Activated naive CD8-positive, alpha-beta T cell treated with anti-CD3 and anti-CD28 coated beads, Interleukin-2, amount 50 U/mL, for 24 hours (primary cell): ENCODE data around the gene ZNF738.
"Not testable (repeated sequence)": the region's sequence is repeated elsewhere in the genome, so short reads cannot be mapped to it uniquely, and the experiment has no call there.

Experiments
- ATAC-seq: fragments of 150-1000 bp; cut with Tn5 transposase; one replicate; pipeline ENCODE4 v1.10.0; 2021
- DNase-seq: peaks from one replicate; pipeline ENCODE4 v3.0.0; 2021
- H3K27ac Mint-ChIP-seq: one replicate; pipeline ENCODE4 v1.8.0; 2021; ENCODE audit warnings: mild to moderate bottlenecking, mixed read lengths
- H3K27me3 Mint-ChIP-seq: one replicate; pipeline ENCODE4 v1.8.0; 2021; ENCODE audit warnings: mixed read lengths
- H3K36me3 Mint-ChIP-seq: one replicate; pipeline ENCODE4 v1.8.0; 2021; ENCODE audit warnings: low read depth, mixed read lengths
- H3K4me1 Mint-ChIP-seq: one replicate; pipeline ENCODE4 v1.8.0; 2021; ENCODE audit warnings: mixed read lengths
- H3K4me3 Mint-ChIP-seq: one replicate; pipeline ENCODE4 v1.8.0; 2021; ENCODE audit warnings: mild to moderate bottlenecking, moderate library complexity, mixed read lengths
- H3K9me3 Mint-ChIP-seq: one replicate; pipeline ENCODE4 v1.8.0; 2021; ENCODE audit warnings: mixed read lengths

The ZNF738 gene

DNA sequence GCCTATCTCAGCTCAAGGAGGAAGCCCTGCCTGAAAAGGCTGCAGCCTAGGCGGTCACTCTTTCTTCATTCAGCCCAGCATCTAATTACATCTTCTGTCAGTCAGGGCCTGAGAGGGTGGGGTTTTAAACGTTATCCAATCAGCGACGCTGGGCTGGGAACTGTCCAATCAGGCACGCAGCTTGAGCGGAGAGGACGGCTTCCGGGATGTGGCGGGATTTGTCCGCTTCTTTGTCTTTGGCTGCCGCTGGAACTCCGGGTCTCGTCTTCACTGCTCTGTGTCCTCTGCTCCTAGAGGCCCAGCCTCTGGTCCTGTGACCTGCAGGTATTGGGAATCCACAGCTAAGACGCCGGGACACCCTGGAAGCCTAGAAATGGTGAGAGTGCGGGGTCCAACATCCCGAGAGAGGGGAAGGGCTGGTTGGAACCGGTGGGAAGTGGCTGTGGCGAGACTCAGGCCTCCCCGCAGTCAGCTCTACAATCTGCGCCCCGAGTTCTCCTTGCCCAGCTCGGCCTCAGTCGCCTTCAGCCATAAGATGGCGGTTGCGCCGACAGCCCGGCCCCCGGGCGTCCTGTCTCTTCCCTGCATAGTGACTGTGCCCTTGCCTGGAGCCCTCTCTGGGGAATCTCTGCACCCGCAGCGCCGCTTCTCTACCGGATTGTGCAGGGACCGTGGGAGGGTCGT lies at the start of gene ZNF738:
ZNF738 (plus strand) TSS at position 233 of the 684 bp plus-strand sequence; CDS start at position 374, 141 bp downstream.
- peak within 1 kb of the TSS; percentile 99 for H3K4me3 Mint-ChIP-seq
- H3K9me3 Mint-ChIP-seq = peaks cover 8% of the 10 kb centered on the region
- no peaks in the 10 kb centered on the region for H3K27me3 Mint-ChIP-seq
- peaks cover 30% of the 10 kb centered on the region for H3K36me3 Mint-ChIP-seq
- DNase-seq = peak; percentile 82
- H3K27ac Mint-ChIP-seq = peak within 1 kb of the TSS; percentile 92
- ATAC-seq = peak; percentile 98
- H3K4me1 Mint-ChIP-seq = peaks cover 20% of the 10 kb centered on the region

DNA sequence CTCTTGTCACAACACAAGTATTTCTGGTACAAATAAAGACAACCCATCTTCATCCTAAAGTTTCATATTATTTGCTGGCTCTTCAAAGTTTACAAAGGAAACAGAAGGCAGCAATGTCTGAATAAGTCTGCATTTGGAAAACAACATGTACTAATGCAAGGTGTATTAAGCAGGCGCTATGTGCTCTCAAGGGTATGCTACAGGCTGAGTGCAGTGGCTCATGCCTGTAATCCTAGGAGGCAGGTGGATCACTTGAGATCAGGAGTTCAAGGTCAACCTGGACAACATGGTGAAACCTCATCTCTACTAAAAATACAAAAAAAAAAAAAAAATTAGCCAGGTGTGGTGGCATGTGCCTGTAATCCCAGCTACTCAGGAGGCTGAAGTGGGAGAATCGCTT lies 46.0 kb upstream of the ZNF738 start:
- not testable (repeated sequence) for H3K27me3 Mint-ChIP-seq, ATAC-seq, H3K27ac Mint-ChIP-seq, H3K9me3 Mint-ChIP-seq, H3K4me3 Mint-ChIP-seq, DNase-seq
- H3K4me1 Mint-ChIP-seq = peaks cover 31% of the 10 kb centered on the region
- peaks cover 58% of the 10 kb centered on the region for H3K36me3 Mint-ChIP-seq

DNA sequence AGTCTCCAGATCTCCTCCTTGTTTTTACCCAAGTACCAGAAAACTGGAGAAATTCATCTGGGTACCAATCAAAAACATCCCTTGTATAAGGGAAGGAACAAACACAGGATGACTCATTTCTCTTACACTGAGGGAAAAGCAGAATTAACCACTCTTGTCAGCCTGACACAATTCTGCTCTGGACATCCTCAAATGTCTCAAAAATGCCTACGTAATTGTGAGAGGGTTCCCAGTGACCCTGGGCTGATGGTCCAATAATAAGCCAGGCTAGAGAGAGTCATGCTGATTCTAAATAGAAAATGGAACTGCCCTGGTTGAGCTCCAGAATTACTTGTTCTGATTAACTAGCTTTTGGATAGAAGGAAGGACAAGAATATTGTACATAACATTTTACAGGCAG lies 44.1 kb upstream of the ZNF738 start:
- ATAC-seq = no peak
- Mint-ChIP-seq H3K4me3 (no peak overlapping the region), H3K27me3 (no peaks in the 10 kb centered on the region), H3K36me3 (peaks cover 58% of the 10 kb centered on the region), H3K9me3 (peaks cover 4% of the 10 kb centered on the region), H3K4me1 (peaks cover 32% of the 10 kb centered on the region), H3K27ac (peak overlapping the region; percentile 35)
- DNase-seq = no peak

DNA sequence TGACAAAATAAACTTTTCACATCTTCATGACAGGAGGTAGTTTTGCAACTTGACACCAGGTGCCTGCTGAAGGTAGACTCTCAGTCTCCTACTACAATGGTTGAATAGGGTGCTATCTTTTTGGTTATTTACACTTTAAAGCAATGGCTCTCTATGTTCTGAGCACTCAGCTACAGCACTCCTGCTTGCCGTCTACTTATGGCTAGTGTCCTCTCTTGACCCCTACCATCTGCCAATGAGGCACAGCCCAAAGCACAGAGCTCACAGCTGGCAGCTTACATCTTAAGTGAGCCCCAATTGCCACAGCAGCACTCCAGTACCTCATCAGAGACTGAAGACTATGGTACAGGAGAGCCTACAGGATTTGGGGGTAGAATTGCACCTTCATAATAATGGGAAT lies 41.0 kb upstream of the ZNF738 start:
- no peak overlapping the region for H3K27ac Mint-ChIP-seq
- ATAC-seq (no peak), DNase-seq (no peak)
- peaks cover 45% of the 10 kb centered on the region for H3K4me1 Mint-ChIP-seq
- no peak overlapping the region for H3K4me3 Mint-ChIP-seq
- peaks cover 5% of the 10 kb centered on the region for H3K9me3 Mint-ChIP-seq
- H3K27me3 Mint-ChIP-seq = no peaks in the 10 kb centered on the region
- H3K36me3 Mint-ChIP-seq = peaks cover 64% of the 10 kb centered on the region

DNA sequence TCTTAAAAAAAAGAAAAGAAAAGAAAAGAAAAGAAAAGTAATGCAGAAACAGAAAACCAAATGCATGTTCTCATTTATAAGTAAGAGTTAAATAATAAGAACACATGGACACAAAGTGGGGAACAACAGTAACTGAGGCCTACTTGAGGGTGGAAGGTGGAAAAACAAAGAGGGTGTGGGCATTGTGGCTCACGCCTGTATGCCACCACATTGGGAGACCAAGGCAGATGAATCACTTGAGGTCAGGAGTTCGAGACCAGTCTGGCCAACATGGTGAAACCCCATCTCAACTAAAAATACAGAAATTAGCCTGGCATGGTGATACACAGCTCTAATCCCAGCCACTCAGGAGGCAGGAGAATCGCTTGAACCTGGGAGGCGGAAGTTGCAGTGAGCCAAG lies 37.7 kb upstream of the ZNF738 start:
- peaks cover 55% of the 10 kb centered on the region for H3K4me1 Mint-ChIP-seq
- peaks cover 15% of the 10 kb centered on the region for H3K9me3 Mint-ChIP-seq
- H3K36me3 Mint-ChIP-seq = peaks cover 77% of the 10 kb centered on the region
- H3K4me3 Mint-ChIP-seq = peak overlapping the region; percentile 43
- peak overlapping the region; percentile 67 for H3K27ac Mint-ChIP-seq
- no peaks in the 10 kb centered on the region for H3K27me3 Mint-ChIP-seq
- ATAC-seq (peak; percentile 66), DNase-seq (no peak)

DNA sequence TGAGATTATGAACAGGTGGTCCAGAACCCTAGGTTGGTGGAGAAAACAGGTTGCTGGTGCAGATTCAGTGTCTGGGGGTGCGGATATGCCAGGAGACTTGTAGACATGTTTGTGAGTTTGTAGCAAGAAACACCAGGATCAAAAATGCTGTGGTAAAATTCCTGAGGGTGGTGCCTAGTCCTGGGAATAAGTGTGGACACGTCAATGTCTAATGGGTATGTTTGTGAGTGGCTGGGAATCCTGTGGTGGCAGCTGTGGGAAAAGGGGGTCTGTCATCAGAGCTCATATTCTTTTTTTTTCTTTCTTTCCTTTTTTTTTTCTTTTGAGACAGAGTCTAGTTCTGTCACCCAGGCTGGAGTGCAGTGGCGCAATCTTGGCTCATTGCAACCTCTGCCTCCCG lies 36.8 kb upstream of the ZNF738 start:
- no peak for ATAC-seq
- Mint-ChIP-seq H3K36me3 (peaks cover 81% of the 10 kb centered on the region), H3K27ac (no peak overlapping the region), H3K4me3 (no peak overlapping the region), H3K27me3 (no peaks in the 10 kb centered on the region), H3K9me3 (peaks cover 19% of the 10 kb centered on the region), H3K4me1 (peaks cover 59% of the 10 kb centered on the region)
- no peak for DNase-seq

DNA sequence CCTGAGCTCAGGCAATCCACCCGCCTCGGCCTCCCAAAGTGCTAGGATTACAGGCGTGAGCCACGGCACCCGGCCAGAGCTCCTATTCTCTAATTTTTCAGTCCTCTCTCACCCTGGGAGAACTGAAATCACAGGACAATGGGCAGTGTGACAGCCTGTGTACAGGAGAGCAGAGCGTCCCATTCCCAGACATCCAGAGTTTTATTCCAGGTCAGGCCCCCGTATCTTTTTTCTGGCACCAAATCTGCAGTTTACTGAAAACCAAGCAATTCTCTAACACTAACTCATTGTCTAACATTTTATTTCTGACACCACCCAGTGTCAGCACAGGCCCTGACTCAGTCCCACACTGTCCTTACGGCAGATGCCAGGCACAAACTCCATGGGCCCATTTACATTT lies 36.3 kb upstream of the ZNF738 start:
- H3K36me3 Mint-ChIP-seq = peaks cover 80% of the 10 kb centered on the region
- ATAC-seq (no peak), DNase-seq (no peak)
- H3K27ac Mint-ChIP-seq = no peak overlapping the region
- peaks cover 19% of the 10 kb centered on the region for H3K9me3 Mint-ChIP-seq
- H3K4me1 Mint-ChIP-seq = peaks cover 58% of the 10 kb centered on the region
- no peaks in the 10 kb centered on the region for H3K27me3 Mint-ChIP-seq
- H3K4me3 Mint-ChIP-seq = no peak overlapping the region

DNA sequence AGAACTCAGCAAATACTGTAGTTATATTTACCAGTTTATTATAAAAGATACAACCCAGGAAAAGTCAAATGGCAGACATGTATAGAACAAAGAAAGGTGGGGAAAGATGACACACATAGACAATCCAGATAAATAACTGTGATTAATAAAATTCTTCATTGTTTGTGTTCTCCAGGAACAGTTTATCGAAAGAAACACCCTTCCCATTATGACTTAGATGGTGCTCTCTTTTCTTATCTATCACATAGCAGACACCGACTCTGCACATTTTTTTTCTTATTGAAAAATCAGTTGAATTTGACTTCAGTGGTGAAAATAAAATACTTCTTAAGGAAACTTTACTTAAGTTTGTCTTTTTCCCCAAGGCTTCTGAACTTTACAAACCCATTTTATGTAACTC lies 35.8 kb upstream of the ZNF738 start:
- DNase-seq = no peak
- Mint-ChIP-seq H3K4me1 (peaks cover 63% of the 10 kb centered on the region), H3K36me3 (peaks cover 81% of the 10 kb centered on the region), H3K27me3 (no peaks in the 10 kb centered on the region), H3K27ac (no peak overlapping the region), H3K9me3 (peaks cover 19% of the 10 kb centered on the region), H3K4me3 (no peak overlapping the region)
- ATAC-seq = no peak

DNA sequence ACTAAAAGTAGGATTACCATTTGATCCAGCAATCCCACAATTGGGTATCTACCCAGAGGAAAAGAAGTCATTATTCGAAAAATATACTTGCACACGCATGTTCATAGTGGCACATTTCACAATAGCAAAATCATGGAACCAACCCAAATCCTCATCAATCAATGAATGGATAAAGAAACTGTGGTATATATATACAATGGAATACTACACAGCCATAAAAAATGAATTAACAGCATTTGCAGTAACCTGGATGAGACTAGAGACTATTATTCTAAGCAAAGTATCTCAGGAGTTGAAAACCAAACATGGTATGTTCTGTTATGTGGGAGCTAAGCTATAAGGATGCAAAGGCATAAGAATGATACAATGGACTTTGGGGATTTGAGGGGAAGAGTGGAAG lies 32.6 kb upstream of the ZNF738 start:
- Mint-ChIP-seq H3K4me3 (no peak overlapping the region), H3K9me3 (peaks cover 16% of the 10 kb centered on the region), H3K36me3 (peaks cover 62% of the 10 kb centered on the region), H3K27me3 (no peaks in the 10 kb centered on the region), H3K27ac (no peak overlapping the region), H3K4me1 (peaks cover 54% of the 10 kb centered on the region)
- no peak for ATAC-seq
- no peak for DNase-seq

DNA sequence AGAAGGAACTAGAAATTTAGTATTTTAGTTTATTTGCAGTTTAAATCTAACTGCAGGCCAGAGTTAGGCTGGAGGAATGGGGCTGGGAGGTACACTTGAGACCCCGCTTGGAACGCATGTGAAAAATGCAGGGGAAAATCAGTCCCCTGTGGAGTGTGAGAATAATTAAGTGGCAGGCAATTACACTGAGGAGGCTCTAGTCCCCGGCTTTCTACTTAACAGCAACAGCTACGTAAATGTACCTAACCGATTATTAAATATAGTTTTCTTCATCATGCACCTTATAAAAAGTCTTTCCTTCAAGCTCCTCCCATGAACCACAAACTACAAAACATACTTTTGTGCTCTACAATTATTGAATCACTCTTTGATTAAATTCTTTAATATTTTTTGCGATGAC lies 30.4 kb upstream of the ZNF738 start:
- peaks cover 39% of the 10 kb centered on the region for H3K4me1 Mint-ChIP-seq
- H3K4me3 Mint-ChIP-seq = peak overlapping the region; percentile 92
- DNase-seq (no peak), ATAC-seq (no peak)
- peaks cover 42% of the 10 kb centered on the region for H3K36me3 Mint-ChIP-seq
- peaks cover 21% of the 10 kb centered on the region for H3K9me3 Mint-ChIP-seq
- peak overlapping the region; percentile 97 for H3K27ac Mint-ChIP-seq
- H3K27me3 Mint-ChIP-seq = no peaks in the 10 kb centered on the region

DNA sequence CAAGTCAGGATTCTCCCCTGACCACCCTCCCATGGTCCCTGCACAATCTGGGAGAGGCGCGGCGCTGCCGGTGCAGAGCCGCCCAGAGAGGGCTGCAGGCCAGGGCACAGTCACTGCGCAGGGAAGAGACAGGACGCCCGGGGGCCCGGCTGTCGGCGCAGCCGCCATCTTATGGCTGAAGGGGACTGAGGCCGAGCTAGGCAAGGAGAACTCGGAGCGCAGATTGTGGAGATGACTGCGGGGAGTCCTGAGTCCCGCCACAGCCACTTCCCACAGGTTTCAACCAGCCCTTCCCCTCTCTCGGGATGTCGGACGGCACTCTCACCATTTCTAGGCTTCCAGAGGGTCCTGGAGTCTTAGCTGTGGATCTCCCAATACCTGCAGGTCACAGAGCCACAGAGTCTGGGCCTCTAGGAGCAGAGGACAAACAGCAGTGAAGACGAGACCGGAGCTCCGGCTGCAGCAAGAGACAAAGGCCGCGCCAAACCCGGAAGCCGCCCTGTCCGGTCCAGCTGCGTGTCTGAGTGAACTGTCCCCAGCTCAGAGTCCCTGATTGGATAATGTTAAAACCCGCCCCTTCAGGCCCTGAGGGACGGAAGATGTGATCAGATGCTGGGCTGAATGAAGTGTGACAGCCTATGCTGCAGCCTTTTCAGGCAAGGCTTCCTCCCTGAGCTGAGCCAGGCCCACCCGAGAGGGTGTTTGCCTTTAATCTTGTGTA lies 29.8 kb upstream of the ZNF738 start, which contains the start of gene ZNF708:
ZNF708 (minus strand) TSS at position 526 of the 721 bp plus-strand sequence; CDS start at position 328, 198 bp downstream.
- peaks cover 36% of the 10 kb centered on the region for H3K4me1 Mint-ChIP-seq
- peak within 1 kb of the TSS; percentile 92 for H3K4me3 Mint-ChIP-seq
- peak; percentile 76 for DNase-seq
- H3K27me3 Mint-ChIP-seq = no peaks in the 10 kb centered on the region
- peak; percentile 100 for ATAC-seq
- H3K9me3 Mint-ChIP-seq = peaks cover 21% of the 10 kb centered on the region
- peak within 1 kb of the TSS; percentile 97 for H3K27ac Mint-ChIP-seq
- H3K36me3 Mint-ChIP-seq = peaks cover 38% of the 10 kb centered on the region

DNA sequence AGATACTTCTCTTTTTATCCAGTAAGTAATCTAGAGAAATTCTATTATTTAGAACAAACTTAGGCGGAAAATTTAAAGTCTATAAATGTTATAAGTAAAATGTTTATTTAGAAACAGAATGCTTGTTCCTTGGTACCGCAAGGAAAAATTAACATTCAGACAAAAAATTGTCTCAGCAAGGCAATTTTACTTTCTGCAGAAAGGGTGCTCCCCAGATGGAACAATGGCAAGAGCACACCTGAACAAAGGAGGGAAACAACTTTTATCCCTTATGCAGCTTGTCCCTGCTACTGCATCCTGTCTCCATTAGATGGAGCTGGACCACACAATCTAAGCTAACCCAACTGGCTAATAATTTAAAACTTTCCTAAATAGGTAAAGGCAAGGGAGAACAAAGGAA lies 23.1 kb upstream of the ZNF738 start:
- Mint-ChIP-seq H3K27me3 (no peaks in the 10 kb centered on the region), H3K4me1 (no peaks in the 10 kb centered on the region), H3K4me3 (no peak overlapping the region), H3K36me3 (peaks cover 16% of the 10 kb centered on the region), H3K27ac (no peak overlapping the region), H3K9me3 (peaks cover 53% of the 10 kb centered on the region)
- DNase-seq = no peak
- ATAC-seq = no peak

DNA sequence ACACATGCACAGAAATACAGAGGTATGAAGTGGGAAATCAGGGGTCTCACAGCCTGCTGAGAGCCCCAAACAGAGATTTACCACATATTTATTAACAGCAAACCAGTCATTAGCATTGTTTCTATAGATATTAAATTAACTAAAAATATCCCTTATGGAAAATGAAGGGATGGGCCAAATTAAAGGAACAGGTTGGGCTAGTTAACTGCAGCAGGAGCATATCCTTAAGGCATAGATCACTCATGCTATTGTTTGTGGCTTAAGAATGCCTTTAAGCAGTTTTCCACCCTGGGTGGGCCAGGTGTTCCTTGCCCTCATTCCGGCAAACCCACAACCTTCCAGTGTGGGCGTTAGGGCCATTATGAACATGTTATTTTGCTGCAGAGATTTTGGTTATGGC lies 14.0 kb upstream of the ZNF738 start:
- not testable (repeated sequence) for DNase-seq, H3K4me1 Mint-ChIP-seq, H3K4me3 Mint-ChIP-seq, ATAC-seq, H3K27me3 Mint-ChIP-seq, H3K27ac Mint-ChIP-seq, H3K36me3 Mint-ChIP-seq
- H3K9me3 Mint-ChIP-seq = peaks cover 59% of the 10 kb centered on the region

DNA sequence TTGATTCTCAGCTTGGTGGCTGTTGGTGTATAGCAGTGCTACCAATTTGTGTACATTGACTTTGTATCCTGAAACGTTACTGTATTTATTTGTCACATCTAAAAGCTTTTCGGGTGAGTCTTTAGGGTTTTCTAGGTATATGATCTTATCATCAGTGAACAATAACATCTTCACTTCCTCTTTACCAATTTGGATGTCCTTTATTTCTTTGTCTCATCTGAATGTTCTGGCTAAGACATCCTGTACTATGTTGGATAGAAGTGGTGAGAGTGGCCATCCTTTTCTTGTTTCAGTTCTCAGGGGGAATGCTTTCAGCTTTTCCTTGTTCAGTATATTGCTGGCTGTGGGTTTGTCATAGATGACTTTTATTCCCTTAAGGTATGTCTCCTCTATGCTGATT lies 6.0 kb upstream of the ZNF738 start:
- no peak overlapping the region for H3K27ac Mint-ChIP-seq
- ATAC-seq (no peak), DNase-seq (no peak)
- H3K4me1 Mint-ChIP-seq = no peaks in the 10 kb centered on the region
- peaks cover 8% of the 10 kb centered on the region for H3K36me3 Mint-ChIP-seq
- peaks cover 29% of the 10 kb centered on the region for H3K9me3 Mint-ChIP-seq
- no peak overlapping the region for H3K4me3 Mint-ChIP-seq
- no peaks in the 10 kb centered on the region for H3K27me3 Mint-ChIP-seq

DNA sequence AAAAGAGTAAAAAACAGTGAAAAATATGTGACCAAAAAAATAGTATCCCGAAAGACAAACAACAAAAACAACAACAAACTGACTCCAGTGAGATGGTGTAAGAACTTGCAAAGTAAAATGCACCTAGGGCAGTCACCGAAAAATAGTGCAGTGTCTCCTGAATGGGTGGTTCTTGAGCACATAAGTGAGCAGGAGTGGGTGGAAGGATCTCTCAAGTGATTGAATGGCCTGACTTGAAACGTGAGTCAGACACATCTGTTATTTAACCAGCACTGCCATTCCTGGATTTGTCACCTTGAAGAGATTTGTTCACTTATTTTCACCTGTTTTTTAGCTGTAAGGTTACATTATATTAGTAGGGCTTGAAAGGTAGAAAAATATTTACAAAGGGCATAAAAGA lies 3.5 kb downstream of the ZNF738 start:
- Mint-ChIP-seq H3K36me3 (peaks cover 60% of the 10 kb centered on the region), H3K27ac (no peak overlapping the region)

More for the DNA sequence above, 3.5 kb downstream of the ZNF738 start:
- H3K4me1 Mint-ChIP-seq = peaks cover 20% of the 10 kb centered on the region
- peaks cover 23% of the 10 kb centered on the region for H3K9me3 Mint-ChIP-seq
- no peak for ATAC-seq
- no peak for DNase-seq
- no peak overlapping the region for H3K4me3 Mint-ChIP-seq
- H3K27me3 Mint-ChIP-seq = no peaks in the 10 kb centered on the region
